HepG2 (cell line): ENCODE results near the gene PNMA8C.

ENCODE experiments used
- CTCF ChIP-seq: sonication (generic); formaldehyde crosslinking; IDR thresholded peaks from 2 replicates; pipeline ENCODE4 v1.5.0; 2020; ENCODE audit warnings: mild to moderate bottlenecking, missing genetic modification reagents, moderate library complexity
- HDAC2 ChIP-seq: sonication (generic); formaldehyde crosslinking; IDR thresholded peaks from 2 replicates; pipeline ENCODE4 v1.4.0; 2020; ENCODE audit warnings: missing genetic modification reagents

DNA sequence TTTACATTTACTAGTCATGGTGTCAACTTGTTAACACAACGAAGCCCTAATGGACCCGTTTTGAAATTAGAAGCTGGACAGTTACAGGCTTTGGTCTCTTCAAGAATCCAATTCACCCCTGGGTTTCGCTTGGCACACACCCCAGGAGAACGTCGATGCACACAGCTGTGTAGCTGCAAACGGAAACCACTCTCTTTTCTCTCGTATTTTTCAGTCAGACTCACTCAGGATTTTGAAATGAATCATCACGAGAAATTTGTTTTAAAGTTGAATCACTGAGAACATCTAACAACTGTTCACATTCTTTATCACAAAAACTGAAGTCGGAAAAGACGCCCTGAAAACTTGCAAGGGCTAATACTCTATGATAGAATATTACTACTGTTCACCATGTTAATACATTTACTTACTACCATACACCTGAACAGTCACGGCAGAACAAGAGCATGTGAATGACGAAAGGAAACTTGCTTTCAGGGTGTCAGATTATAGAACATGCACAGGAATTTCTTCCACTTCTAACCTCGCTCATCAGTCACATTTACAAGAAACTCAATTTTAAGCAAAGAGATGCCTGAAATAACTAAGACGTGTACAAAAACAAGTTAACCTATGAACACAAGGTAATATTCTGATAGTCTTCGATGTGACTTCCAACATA is 37.9 kb upstream of the PNMA8C start:
- TF ChIP-seq HDAC2: no peak
- TF ChIP-seq CTCF: no peak
